GM12801 (cell line): ENCODE results near the gene REXO1.

Experiments
- TF ChIP-seq, protein P1 (sequence below): IDR thresholded peaks from one replicate; pipeline ENCODE4 v1.5.1; 2011; ENCODE audit warnings: control low read depth; ENCODE audit not compliant: insufficient read length; ENCODE audit errors: extremely low read depth

Gene REXO1

DNA sequence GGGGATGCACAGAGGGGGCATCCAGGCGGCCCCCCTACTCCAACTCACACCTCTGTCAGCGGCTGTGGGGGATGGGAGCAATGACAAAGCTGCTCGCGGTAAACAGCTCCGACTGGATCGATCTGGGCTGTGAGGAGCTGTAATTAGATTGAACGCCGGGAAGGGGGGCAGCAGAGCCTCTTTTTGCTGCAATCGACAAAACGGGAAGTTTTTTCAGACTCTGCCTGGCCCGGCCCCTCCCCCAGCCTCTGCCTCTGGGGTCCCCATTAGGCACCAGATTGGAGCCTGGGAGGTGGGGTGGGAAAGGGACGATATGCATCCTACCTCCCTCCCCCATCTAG, 78.7 kb downstream of the REXO1 start:
- TF ChIP-seq, protein P1, sequence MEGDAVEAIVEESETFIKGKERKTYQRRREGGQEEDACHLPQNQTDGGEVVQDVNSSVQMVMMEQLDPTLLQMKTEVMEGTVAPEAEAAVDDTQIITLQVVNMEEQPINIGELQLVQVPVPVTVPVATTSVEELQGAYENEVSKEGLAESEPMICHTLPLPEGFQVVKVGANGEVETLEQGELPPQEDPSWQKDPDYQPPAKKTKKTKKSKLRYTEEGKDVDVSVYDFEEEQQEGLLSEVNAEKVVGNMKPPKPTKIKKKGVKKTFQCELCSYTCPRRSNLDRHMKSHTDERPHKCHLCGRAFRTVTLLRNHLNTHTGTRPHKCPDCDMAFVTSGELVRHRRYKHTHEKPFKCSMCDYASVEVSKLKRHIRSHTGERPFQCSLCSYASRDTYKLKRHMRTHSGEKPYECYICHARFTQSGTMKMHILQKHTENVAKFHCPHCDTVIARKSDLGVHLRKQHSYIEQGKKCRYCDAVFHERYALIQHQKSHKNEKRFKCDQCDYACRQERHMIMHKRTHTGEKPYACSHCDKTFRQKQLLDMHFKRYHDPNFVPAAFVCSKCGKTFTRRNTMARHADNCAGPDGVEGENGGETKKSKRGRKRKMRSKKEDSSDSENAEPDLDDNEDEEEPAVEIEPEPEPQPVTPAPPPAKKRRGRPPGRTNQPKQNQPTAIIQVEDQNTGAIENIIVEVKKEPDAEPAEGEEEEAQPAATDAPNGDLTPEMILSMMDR: no peak

DNA sequence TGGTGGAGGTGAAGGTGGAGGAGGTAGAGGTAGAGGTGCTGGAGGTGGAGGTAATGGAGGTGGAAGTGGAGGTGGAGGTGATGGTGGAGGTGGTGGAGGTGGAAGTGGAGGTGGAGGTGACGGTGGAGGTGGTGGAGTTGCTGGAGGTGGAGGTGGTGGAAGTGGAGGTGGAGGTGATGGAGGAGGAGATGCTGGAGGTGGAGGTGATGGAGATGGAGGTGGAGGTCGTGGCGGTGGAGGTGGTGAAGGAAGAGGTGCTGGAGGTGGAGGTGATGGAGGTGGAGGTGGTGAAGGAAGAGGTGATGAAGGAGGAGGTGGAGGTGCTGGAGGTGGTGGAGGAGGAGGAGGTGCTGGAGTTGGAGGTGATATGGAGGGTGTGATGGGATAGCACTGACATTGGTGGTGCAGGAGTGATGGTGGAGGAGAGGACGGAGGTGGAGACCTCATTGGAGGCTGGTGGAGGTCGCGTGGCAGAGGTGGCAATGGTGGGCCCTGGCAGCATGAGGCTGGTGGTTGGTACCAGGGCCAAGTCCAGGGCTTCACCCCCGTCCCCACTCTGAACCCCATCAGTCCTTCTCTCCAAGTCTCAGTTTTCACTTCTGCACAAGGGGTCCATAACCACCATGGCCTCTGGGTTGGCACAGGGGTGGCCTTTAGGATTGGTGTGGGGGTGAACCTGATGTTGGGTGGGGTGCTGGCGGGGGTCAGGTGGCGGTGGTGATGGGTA, 79.2 kb downstream of the REXO1 start:
- TF ChIP-seq, protein P1: no peak

DNA sequence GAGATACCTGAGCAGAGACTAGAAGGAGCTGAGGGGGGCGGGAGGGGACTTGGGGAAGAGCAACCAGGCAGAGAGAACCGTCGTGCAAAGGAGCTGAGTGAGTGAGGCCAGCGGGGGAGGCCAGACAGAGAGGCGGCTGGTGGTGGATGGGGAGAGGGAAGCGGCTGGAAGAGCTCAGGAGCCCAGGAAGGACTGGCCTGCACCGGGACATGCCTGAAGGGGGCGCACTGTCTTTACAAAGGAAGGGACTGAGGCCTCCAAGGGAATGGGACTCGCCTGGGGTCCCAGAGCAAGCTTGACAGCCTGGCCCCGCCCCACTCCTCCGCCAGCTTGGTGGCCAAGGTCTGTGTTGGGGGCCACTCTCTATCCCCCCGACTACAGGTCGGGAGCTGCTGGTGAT, 80.0 kb downstream of the REXO1 start:
- TF ChIP-seq, protein P1: no peak

DNA sequence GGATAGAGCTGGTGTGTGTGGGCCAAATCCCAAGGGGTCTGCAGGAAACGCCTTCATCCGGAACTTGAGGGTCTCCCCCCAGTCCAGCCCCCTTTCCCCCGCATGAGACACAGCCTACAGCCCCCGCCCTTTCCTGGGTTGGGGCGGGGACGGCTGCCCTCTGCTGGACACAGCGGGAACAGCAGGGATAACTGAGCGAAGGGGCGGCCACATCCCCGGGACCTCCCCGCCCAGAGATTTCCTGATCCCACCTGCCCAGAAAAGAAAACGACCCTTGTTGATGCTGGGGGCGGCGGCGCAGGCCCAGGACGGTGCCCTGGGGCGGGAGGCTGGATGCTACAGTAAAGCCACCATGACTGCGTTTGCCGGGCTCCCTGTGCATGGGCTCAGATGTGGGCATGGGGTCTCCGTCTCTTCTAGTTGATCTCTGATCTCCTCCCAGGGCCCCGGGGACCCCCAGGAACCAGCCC, 80.8 kb downstream of the REXO1 start:
- TF ChIP-seq, protein P1: no peak

DNA sequence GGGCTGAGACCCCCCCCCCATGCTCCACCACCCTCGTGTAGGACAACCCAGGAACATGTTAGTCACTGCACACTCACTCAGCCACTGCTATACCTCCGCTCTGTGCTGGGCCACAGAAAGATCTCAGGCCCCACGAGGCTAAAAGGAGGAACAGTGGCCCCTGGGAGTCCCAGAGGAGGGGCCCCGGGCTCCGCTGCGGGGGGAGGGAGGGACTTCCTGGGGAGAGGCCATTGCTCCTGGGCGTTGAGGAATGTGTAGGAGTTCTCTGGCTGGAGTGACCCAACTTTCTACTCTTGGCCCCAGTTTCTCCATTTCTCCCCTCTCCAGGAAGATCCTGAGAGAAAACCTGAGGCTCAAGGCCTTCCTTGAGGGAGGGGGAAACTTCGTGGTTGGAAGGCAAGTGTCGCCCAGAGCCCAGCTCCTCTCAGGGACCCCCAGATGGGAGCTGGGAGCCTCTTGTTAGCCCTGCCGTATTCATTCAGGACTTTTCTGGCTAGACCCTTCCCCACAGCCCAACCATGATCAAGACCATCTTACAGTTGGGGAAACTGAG, 81.4 kb downstream of the REXO1 start:
- TF ChIP-seq, protein P1: no peak

DNA sequence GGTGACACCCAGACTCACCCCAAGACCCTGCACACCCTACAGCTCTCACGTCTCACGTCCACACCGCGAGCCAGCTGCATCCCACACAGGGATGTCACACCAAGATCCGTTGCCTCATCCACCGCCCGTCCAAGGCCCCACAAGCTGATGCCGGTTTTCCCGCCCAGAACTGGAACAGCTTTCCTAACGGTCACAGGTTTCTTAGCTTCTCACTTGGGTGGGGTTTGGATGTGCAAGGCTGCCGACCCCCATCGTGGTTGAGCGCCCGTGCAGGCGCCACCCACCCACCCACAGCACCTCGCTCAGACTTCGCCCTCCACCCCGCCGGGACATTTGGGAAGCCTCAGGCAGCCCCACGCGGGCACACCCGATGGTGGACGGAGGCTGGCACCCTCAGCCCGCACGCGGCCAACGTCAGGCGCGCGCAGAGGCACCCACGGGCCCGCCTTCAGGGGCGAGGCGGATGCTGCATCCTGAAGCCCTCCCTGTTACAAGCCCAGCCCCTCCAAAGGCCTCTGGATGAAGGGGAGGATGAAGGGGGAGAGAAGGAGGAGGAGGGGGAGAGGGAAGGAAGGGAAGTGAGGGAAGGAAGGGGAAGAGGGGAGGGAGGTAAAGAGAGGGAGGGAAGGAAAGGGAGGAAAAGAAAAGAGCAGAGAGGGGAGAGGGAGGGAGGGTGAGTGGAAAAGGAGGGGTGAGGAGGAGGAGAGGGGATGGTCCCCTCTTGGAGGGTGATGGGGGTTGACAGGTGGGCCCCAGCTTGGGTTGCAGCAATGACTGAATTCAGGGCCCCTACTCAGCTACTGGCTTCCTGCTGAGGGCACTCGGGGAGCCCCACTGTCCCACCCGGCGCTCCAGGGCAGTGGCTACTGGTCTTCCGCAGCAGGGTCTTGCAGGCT, 82.1 kb downstream of the REXO1 start:
- TF ChIP-seq, protein P1: no peak
